PC-3 (cell line): Measurements from ENCODE around the gene GCGR.

ENCODE experiments used
- CTCF ChIP-seq: fragments of 300-600 bp; sonication (generic); conservative IDR thresholded peaks from 2 replicates; pipeline ENCODE4 v1.5.1; 2017; ENCODE audit warnings: antibody characterized with exemption, low read depth, mild to moderate bottlenecking, low read length
- EZH2 ChIP-seq: fragments of 300-600 bp; sonication (generic); IDR thresholded peaks from one replicate; pipeline ENCODE4 v1.6.1; 2017; ENCODE audit warnings: antibody characterized with exemption, mild to moderate bottlenecking, low read length; ENCODE audit not compliant: unreplicated experiment
- EZH2phosphoT487 ChIP-seq: fragments of 300-600 bp; sonication (generic); IDR thresholded peaks from 2 replicates; pipeline ENCODE4 v1.6.1; 2018; ENCODE audit warnings: mild to moderate bottlenecking, antibody characterized with exemption, low read length, borderline replicate concordance

GRCh38 chr17:81832608-81833159 is 28.7 kb downstream of the GCGR start:
- TF ChIP-seq CTCF (no peak), EZH2 (no peak), EZH2phosphoT487 (no peak)
